ENCODE results near the gene SUMO3.

The SUMO3 gene

DNA sequence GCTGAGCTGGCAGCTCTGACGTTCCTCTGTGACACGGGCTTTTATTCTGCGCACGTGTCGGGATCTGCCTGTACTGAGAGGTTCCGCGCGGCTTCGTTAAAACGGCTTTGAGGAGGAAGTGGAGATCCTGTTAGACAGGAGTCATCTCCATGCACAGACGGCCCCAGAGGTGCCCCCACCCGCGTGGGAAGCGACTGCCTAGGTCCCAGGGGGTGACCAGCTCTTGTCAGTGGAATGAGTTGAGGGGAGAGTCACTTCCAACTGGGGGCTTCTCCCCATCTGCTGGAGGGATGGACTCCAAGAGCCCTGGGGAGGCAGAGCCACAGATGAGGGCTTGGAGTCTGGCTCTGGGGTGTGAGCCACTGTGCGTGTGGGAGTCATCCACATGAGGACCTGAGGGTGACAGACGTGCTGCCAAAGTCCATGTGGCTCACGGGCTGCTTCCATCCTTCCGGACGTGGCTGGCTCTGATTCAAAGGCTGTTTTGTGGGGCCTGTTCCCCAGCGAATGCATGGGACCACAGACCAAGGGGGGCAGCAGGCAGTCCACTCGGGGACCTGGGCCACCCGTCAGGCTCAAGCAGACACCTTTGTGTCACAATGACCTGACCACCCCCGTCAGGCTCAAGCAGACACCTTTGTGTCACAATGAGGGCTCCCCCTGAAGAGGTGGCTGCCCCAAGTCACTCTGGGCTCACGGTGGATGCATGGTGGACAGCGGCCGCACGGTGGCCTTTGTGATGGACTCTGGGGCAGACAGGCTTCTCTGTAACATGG is 28.8 kb upstream of the SUMO3 start:
- TF ChIP-seq, protein P1, sequence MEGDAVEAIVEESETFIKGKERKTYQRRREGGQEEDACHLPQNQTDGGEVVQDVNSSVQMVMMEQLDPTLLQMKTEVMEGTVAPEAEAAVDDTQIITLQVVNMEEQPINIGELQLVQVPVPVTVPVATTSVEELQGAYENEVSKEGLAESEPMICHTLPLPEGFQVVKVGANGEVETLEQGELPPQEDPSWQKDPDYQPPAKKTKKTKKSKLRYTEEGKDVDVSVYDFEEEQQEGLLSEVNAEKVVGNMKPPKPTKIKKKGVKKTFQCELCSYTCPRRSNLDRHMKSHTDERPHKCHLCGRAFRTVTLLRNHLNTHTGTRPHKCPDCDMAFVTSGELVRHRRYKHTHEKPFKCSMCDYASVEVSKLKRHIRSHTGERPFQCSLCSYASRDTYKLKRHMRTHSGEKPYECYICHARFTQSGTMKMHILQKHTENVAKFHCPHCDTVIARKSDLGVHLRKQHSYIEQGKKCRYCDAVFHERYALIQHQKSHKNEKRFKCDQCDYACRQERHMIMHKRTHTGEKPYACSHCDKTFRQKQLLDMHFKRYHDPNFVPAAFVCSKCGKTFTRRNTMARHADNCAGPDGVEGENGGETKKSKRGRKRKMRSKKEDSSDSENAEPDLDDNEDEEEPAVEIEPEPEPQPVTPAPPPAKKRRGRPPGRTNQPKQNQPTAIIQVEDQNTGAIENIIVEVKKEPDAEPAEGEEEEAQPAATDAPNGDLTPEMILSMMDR (IDR thresholded peaks at IDR 0.05; ENCODE audit: low read depth, low read length) = no peak
- H3K4me3 ChIP-seq (ENCODE audit: low read depth, low read length) = peak overlapping the region; percentile 45

DNA sequence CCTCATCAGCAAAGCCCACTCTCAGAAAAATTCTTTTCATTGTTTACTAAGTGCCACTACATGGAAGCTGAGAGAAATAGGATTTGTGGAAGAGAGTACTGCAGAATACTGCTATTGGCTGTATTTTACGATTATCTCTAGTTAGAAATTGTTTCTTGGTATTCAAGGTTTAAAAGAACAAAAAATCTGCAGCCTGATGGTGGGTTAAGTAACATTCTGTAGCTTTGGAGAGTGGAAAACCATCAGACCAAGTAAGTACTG is 28.3 kb upstream of the SUMO3 start:
- TF ChIP-seq, protein P1 (IDR thresholded peaks at IDR 0.05; ENCODE audit: low read depth, low read length) = no peak
- H3K4me3 ChIP-seq (ENCODE audit: low read depth, low read length) = peak overlapping the region; percentile 45

DNA sequence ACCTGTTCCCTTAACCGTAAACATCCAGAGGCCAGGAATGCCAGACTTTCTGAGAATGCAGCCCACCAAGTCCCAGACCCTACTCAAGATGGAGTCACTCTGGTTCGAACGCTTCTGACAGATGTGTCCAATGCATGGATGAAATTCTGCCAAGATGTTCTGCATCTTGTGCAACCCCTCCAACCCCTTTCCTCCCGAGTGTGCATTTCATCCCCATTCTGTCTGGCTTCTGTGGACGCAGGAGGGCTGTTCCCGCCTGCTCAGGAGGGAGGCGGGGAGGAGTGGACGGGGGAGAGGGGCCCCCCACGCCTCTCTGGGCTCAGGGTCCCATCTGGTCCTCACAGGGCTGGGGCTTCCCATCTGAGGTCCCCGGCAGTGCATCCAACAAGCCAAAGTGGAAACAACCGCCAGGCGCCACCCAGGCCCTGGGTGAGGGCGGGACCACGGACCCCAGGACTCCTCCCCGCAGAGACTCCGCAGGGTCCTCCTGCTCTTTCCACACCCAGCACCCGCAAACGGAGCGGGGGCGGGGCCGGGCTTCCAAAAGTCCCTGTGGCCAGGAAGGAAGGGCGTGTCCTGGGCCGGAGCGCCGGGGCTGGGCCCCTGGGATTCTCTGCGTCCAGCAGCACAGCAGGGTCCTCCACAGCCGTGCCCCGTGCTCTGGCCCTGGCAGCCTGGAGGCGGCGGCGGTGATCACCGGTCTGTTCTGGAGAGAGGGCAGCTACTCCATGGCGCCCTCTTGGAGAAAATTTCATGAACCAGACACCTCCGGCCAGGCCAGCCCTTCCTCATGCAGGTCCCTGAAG is 27.8 kb upstream of the SUMO3 start:
- TF ChIP-seq, protein P1 (IDR thresholded peaks at IDR 0.05; ENCODE audit: low read depth, low read length) = peak; percentile 25; the same call in 1 of the 2 replicates
- H3K4me3 ChIP-seq (ENCODE audit: low read depth, low read length) = peak overlapping the region; percentile 45

DNA sequence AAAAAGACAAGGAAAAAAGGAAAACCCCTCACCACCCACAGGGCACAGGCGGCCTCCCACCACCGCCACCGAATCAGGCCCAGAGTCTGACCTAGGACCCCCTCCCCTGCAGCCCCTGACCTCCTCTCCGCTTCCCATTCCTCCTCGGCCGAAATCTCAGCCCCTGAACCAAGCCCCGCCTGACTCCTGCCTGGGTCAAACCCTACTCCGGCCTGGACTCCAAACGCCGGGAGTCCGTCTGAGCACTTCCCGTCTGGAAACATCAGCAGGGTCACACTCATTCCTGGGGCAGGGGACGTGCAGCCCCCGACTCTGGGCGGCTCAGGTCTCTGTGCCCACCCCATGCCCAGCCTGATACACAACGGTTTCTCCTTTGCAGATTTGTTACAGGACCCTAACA is 26.4 kb upstream of the SUMO3 start:
- H3K4me3 ChIP-seq (ENCODE audit: low read depth, low read length) = no peak overlapping the region
- TF ChIP-seq, protein P1 (IDR thresholded peaks at IDR 0.05; ENCODE audit: low read depth, low read length) = no peak

DNA sequence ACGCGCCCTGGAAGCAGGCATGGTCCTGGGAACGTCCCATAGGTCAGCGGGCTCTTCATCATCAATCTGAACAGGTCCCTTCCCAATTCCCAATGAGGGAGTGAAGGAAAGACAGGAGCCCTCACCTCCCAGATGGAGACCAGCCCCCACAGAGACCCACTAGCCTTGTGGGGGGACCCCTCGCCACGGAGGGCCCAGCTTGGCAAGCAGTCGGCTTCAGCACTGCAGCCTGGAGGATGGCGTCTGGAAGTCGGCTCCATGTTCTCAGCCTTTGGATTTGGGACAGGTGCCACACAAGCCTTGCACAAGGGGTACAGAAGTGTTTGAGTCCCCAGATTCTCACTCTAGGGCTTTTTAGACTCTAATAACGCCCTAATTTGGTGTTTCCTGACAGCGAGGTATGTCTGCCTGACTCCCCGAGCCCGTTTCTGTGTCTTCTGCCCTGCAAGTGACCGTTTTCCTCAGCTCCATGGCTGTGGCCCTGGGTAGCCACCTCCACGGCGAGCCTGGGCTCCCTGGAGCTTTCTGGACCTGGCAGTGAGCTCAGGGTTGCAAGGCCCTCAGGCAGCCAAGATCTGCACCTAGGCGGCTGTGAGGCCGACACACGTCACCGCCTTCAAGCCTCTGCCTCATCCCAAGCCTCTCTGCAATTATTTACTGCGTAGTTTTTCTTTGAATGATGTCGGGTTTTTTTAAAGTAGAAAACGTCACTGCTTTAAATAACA is 25.0 kb upstream of the SUMO3 start:
- no peak overlapping the region for H3K4me3 ChIP-seq (ENCODE audit: low read depth, low read length)
- TF ChIP-seq, protein P1 (IDR thresholded peaks at IDR 0.05; ENCODE audit: low read depth, low read length) = no peak

DNA sequence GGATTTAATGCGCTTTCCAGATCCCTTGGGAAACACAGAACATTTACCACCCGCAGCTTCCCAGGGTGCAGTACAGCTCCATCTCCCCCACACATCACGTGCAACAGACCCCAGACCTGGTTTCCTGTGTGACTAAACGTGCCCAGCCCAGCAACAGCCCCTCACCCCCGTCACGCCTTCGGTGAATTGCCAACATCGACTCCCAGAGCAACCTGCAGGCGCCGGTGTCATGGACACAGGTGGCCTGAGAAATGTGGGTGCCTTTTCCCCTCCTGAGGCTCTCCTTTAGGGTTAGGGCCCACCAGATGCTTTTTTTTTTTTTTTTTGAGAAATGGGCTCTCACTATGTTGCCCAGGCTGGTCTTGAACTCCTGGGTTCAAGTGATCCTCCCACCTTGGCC is 24.2 kb upstream of the SUMO3 start:
- TF ChIP-seq, protein P1 (IDR thresholded peaks at IDR 0.05; ENCODE audit: low read depth, low read length) = no peak
- no peak overlapping the region for H3K4me3 ChIP-seq (ENCODE audit: low read depth, low read length)

Data from WI38 (cell line).